ENCODE results near the gene PRKAG2. TPM values are rescaled to one million over a fixed set of nuclear protein-coding genes. Genes with fewer than 3 reads are reported as not detected.
A peak's percentile ranks its signal among the peaks of the same experiment; 100 is the strongest.

The PRKAG2 gene
- total RNA-seq, 1 donor from 2014 or later: 35.4 TPM

DNA sequence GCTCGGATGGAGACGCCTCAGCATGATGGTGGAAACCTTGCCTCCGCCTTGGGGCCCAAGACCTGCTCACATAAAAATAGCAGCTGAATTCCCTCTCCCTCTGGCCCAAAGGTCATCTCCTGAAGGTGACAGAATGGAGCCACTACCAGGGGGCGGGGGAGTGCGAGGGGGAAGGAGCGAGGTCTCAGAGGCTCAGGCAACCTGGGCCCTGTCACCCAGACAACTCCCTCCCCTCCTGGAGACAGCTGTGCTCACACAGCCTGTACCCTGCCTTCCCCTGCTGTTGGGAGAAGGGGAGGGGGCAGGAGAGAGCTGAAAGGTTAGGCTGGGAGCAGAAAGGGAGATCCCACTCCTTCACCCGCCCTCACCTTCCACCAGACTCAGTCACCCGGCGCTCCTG lies 184.2 kb downstream of the PRKAG2 start:
- H3K9me3 ChIP-seq: no peaks in the 10 kb centered on the region
- H3K4me3 ChIP-seq: no peak overlapping the region
- no peaks in the 10 kb centered on the region for H3K36me3 ChIP-seq
- DNase-seq: no peak
- intact Hi-C loops (cut with DNase I): no loop called here
- TF ChIP-seq, protein P1, sequence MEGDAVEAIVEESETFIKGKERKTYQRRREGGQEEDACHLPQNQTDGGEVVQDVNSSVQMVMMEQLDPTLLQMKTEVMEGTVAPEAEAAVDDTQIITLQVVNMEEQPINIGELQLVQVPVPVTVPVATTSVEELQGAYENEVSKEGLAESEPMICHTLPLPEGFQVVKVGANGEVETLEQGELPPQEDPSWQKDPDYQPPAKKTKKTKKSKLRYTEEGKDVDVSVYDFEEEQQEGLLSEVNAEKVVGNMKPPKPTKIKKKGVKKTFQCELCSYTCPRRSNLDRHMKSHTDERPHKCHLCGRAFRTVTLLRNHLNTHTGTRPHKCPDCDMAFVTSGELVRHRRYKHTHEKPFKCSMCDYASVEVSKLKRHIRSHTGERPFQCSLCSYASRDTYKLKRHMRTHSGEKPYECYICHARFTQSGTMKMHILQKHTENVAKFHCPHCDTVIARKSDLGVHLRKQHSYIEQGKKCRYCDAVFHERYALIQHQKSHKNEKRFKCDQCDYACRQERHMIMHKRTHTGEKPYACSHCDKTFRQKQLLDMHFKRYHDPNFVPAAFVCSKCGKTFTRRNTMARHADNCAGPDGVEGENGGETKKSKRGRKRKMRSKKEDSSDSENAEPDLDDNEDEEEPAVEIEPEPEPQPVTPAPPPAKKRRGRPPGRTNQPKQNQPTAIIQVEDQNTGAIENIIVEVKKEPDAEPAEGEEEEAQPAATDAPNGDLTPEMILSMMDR (IDR thresholded peaks at IDR 0.05): no peak
- H3K4me1 ChIP-seq: peaks cover 49% of the 10 kb centered on the region
- H3K27ac ChIP-seq: no peak overlapping the region
- H3K27me3 ChIP-seq (ENCODE audit: low read depth): no peaks in the 10 kb centered on the region
- no peak for ATAC-seq

DNA sequence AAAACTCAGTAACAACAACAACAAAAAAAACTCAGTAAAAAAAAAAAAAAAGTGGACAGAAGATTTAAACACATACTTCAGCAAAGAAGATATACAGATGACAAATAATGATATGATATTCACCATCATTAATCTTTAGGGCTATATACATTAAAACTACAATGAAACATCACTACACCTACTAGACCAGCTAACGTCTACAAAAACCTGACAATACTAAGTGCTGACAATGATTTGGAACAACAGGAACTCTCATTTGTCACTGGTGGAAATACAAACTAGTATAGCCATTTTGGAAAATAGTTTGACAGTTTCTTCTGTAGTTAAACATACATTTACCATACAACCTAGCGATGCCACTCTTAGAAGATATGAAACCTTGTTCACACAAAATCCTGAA lies 185.5 kb downstream of the PRKAG2 start:
- TF ChIP-seq, protein P1 (IDR thresholded peaks at IDR 0.05): no peak
- H3K27ac ChIP-seq: no peak overlapping the region
- no peaks in the 10 kb centered on the region for H3K36me3 ChIP-seq
- DNase-seq: no peak
- H3K4me1 ChIP-seq: peaks cover 56% of the 10 kb centered on the region
- intact Hi-C loops (cut with DNase I): no loop called here
- no peak for ATAC-seq
- H3K27me3 ChIP-seq (ENCODE audit: low read depth): no peaks in the 10 kb centered on the region
- H3K4me3 ChIP-seq: no peak overlapping the region
- no peaks in the 10 kb centered on the region for H3K9me3 ChIP-seq

DNA sequence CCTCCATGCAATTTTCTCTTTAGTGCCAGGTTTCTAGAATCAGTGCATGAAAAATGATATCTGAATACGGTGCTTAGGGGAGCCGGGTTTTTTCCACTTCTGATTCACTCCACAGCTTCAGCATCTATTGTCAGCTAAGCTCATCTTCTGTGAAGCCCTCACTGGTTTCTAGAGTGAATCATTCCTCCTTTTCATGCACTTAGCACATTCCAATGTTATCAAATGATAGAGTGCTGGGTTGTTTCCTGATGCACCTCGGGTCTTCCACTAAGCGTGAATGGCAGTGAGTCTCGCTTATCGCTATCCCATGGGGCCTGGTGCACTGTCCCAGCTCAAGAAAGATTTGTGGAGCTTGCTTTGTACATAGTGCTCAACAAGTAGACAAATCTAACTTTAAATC lies 186.3 kb downstream of the PRKAG2 start:
- Histone ChIP-seq H3K27ac (no peak overlapping the region), H3K9me3 (no peaks in the 10 kb centered on the region), H3K4me3 (no peak overlapping the region), H3K4me1 (peaks cover 50% of the 10 kb centered on the region), H3K27me3 (ENCODE audit: low read depth) (no peaks in the 10 kb centered on the region), H3K36me3 (no peaks in the 10 kb centered on the region)
- DNase-seq: no peak
- TF ChIP-seq, protein P1 (IDR thresholded peaks at IDR 0.05): no peak
- ATAC-seq: no peak
- intact Hi-C loops (cut with DNase I): no loop called here

DNA sequence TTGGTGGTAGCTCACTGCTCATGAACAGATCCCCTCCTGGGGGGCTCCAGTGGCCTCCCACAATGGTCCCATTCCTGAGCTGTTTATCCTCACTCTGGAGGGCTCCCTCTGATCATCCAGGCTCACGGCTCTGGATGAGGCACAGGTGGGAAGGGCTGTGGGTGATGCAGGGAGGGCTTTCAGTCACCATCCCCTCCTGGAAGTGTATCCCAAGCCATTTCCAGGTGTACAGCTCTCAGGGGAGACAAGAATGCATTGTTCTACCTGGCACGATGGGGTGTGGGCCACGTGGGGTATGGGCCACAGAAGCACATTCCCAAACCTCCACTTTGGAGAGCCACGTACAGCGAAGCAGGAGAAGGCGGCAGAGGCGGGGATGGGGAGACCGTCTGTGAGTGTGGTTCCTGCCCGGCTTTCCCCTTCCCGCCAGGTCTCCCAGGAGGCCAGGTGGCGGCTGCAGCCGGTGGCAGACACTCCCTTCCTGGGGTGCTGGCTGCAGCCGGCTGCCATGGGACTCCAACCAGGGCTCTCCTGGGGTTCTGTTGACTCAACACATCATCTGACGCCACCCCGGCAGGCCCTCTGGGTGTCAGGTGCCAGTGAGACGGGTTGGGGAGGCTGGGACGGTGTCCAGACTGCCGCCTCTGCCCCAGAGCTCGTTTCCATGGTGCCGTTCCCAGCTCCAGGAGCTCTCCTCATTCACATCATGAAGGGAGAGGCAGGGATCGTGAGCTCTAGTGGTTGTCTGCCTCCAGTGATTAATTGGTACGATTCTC lies 187.5 kb downstream of the PRKAG2 start:
- peak; percentile 20 to 43 for ATAC-seq
- no peak overlapping the region for H3K4me3 ChIP-seq
- TF ChIP-seq, protein P1 (IDR thresholded peaks at IDR 0.05): no peak
- no peak overlapping the region for H3K27ac ChIP-seq
- no peaks in the 10 kb centered on the region for H3K36me3 ChIP-seq
- peak; percentile 53 for DNase-seq
- peaks cover 37% of the 10 kb centered on the region for H3K4me1 ChIP-seq
- intact Hi-C loops (cut with DNase I): no loop called here
- no peaks in the 10 kb centered on the region for H3K9me3 ChIP-seq
- no peaks in the 10 kb centered on the region for H3K27me3 ChIP-seq (ENCODE audit: low read depth)

DNA sequence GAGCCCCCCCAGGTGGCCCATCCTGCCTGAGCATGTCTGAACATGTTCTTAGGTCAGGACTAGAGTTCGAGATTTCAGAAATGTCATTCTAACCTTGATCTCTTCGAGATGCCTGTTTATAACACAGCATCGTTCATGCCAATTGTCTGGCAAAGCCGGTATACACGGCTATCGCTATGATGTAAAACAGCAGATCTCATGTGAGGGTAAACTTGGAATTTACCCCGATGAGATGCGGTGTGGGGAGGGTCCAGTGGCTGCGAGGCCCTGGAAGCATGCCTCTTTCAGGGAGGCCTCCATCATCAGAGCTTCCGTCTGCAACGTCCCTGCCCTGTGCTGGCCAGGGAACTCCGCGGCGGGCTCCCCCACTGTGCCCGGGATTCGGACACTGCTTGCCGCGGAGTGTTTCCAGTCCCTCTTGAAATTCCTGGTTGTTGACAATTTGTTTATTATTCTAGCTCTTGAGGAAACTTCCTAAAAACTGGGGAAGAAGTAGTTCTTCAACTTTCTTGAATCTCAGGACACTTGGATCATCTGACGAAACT lies 188.6 kb downstream of the PRKAG2 start:
- intact Hi-C loops (cut with DNase I): no loop called here
- TF ChIP-seq, protein P1 (IDR thresholded peaks at IDR 0.05): no peak
- H3K27ac ChIP-seq: peak overlapping the region; percentile 54
- no peaks in the 10 kb centered on the region for H3K27me3 ChIP-seq (ENCODE audit: low read depth)
- no peaks in the 10 kb centered on the region for H3K36me3 ChIP-seq
- DNase-seq (no peak), ATAC-seq (no peak)
- peaks cover 32% of the 10 kb centered on the region for H3K4me1 ChIP-seq
- no peaks in the 10 kb centered on the region for H3K9me3 ChIP-seq
- no peak overlapping the region for H3K4me3 ChIP-seq

All from lower lobe of right lung (tissue), 2 donors.